GM23338 (cell line): ENCODE results near the gene ARHGEF10L. TPM values are rescaled to one million over a fixed set of nuclear protein-coding genes. Genes with fewer than 3 reads are reported as not detected.

ENCODE experiments used
- ATAC-seq: fragments of 200-7000 bp; cut with Tn5 transposase; 3 replicates; pipeline ENCODE4 v1.9.1; 2020
- DNase-seq: peaks from one replicate; pipeline ENCODE4 v3.0.0-alpha.2; 2015; ENCODE audit warnings: low spot score
- H2AFZ ChIP-seq: fragments of 200-600 bp; sonication (generic); 2 replicates; pipeline ENCODE4 v1.8.0; 2016; ENCODE audit warnings: antibody characterized with exemption, mild to moderate bottlenecking, moderate library complexity
- H3F3A ChIP-seq: fragments of 200-600 bp; sonication (generic); replicated peaks from 2 replicates; pipeline ENCODE4 v1.8.0; 2017; ENCODE audit warnings: antibody characterized with exemption, mixed run types, low read depth
- H3K27ac ChIP-seq: fragments of 200-600 bp; sonication (generic); 2 replicates; pipeline ENCODE4 v1.6.1; 2016; ENCODE audit warnings: low read depth
- H3K27me3 ChIP-seq: fragments of 200-600 bp; sonication (generic); 2 replicates; pipeline ENCODE4 v1.8.0; 2016; ENCODE audit warnings: mild to moderate bottlenecking, mixed run types, moderate library complexity; ENCODE audit not compliant: insufficient read depth
- H3K36me3 ChIP-seq: fragments of 200-600 bp; sonication (generic); 2 replicates; pipeline ENCODE4 v1.8.0; 2016; ENCODE audit warnings: mild to moderate bottlenecking; ENCODE audit not compliant: insufficient read depth
- H3K4me1 ChIP-seq: fragments of 200-600 bp; sonication (generic); 2 replicates; pipeline ENCODE4 v1.8.0; 2016; ENCODE audit warnings: mild to moderate bottlenecking, moderate library complexity; ENCODE audit not compliant: insufficient read depth
- H3K4me2 ChIP-seq: fragments of 200-600 bp; sonication (generic); 2 replicates; pipeline ENCODE4 v1.7.1; 2017; ENCODE audit warnings: mixed run types
- H3K4me3 ChIP-seq: fragments of 200-600 bp; sonication (generic); 2 replicates; pipeline ENCODE4 v1.6.1; 2016; ENCODE audit warnings: mixed run types
- H3K79me2 ChIP-seq: fragments of 200-600 bp; sonication (generic); replicated peaks from 2 replicates; pipeline ENCODE4 v1.8.0; 2017; ENCODE audit warnings: mild to moderate bottlenecking; ENCODE audit not compliant: insufficient read depth
- H3K9me2 ChIP-seq: fragments of 200-600 bp; sonication (generic); 2 replicates; pipeline ENCODE4 v1.8.0; 2017; ENCODE audit not compliant: insufficient read depth
- H4K20me1 ChIP-seq: fragments of 200-600 bp; sonication (generic); replicated peaks from 2 replicates; pipeline ENCODE4 v1.8.0; 2017; ENCODE audit warnings: mild to moderate bottlenecking; ENCODE audit not compliant: insufficient read depth
- H3K27ac Mint-ChIP-seq: 2 replicates; pipeline ENCODE4 v1.8.0; 2020; ENCODE audit warnings: inconsistent platforms, mild to moderate bottlenecking, moderate library complexity, mixed read lengths
- H3K27me3 Mint-ChIP-seq: 3 replicates; pipeline ENCODE4 v1.8.0; 2022; ENCODE audit warnings: low read depth, mild to moderate bottlenecking, moderate library complexity, mixed read lengths, inconsistent platforms; ENCODE audit not compliant: insufficient read depth, poor library complexity
- H3K36me3 Mint-ChIP-seq: 3 replicates; pipeline ENCODE4 v1.8.0; 2021; ENCODE audit warnings: low read depth, mild to moderate bottlenecking, inconsistent platforms, moderate library complexity, mixed read lengths
- H3K4me1 Mint-ChIP-seq: 3 replicates; pipeline ENCODE4 v1.8.0; 2020; ENCODE audit warnings: mild to moderate bottlenecking, inconsistent platforms, mixed read lengths
- H3K4me3 Mint-ChIP-seq: 3 replicates; pipeline ENCODE4 v1.8.0; 2021; ENCODE audit warnings: moderate library complexity, mild to moderate bottlenecking, inconsistent platforms, mixed read lengths
- H3K9me3 Mint-ChIP-seq: 3 replicates; pipeline ENCODE4 v1.8.0; 2020; ENCODE audit warnings: moderate library complexity, mild to moderate bottlenecking, inconsistent platforms, mixed read lengths
- JUNB ChIP-seq: IDR thresholded peaks from one replicate; pipeline ENCODE4 v1.6.1; 2016; ENCODE audit warnings: antibody characterized with exemption; ENCODE audit not compliant: unreplicated experiment
- STAT1 ChIP-seq: IDR thresholded peaks from one replicate; pipeline ENCODE4 v1.6.1; 2016; ENCODE audit warnings: antibody characterized with exemption; ENCODE audit not compliant: unreplicated experiment
- ZNF331 ChIP-seq: fragments of 250-450 bp; sonication (Bioruptor Pico); IDR thresholded peaks from 2 replicates; pipeline ENCODE4 v1.5.0; 2020; ENCODE audit warnings: low read depth, mild to moderate bottlenecking, moderate library complexity
- polyA plus RNA-seq: library from polyadenylated mRNA; unstranded; fragments of >200 nt; fragmentation: Nextera tagmentation; extraction: Ambion mirVana; gene quantifications from 2 replicates; pipeline ENCODE4 v1.2.1, GENCODE V29; 2016
- total RNA-seq: library from RNA; depleted of rRNA; stranded (reverse); fragments of >200 nt; shearing (Covaris generic); gene quantifications from 2 replicates; pipeline ENCODE4 v1.2.3, GENCODE V29; 2014
- TF ChIP-seq, protein P1 (sequence below), 2 experiments: fragments of 200-600 bp in 1 of 2; sonication (generic) in 1 of 2; conservative IDR thresholded peaks; 2 replicates each; pipeline versions ENCODE4 v1.5.1 to v1.6.1; 2016 to 2017; ENCODE audit warnings: antibody characterized with exemption in 2 of 2, low read depth in 2 of 2, mild to moderate bottlenecking in 2 of 2, moderate library complexity in 1 of 2
- TF ChIP-seq, protein P2 (sequence below): fragments of 250-450 bp; sonication (Bioruptor Pico); IDR thresholded peaks from 2 replicates; pipeline ENCODE4 v1.5.0; 2020; ENCODE audit warnings: mild to moderate bottlenecking, moderate library complexity
- TF ChIP-seq, protein P3 (sequence below): IDR thresholded peaks from 2 replicates; pipeline ENCODE4 v1.6.1; 2016; ENCODE audit warnings: antibody characterized with exemption

Gene ARHGEF10L
- total and polyA plus RNA-seq, 2 experiments from 2014 or later: 12.1 to 46.8 TPM

DNA sequence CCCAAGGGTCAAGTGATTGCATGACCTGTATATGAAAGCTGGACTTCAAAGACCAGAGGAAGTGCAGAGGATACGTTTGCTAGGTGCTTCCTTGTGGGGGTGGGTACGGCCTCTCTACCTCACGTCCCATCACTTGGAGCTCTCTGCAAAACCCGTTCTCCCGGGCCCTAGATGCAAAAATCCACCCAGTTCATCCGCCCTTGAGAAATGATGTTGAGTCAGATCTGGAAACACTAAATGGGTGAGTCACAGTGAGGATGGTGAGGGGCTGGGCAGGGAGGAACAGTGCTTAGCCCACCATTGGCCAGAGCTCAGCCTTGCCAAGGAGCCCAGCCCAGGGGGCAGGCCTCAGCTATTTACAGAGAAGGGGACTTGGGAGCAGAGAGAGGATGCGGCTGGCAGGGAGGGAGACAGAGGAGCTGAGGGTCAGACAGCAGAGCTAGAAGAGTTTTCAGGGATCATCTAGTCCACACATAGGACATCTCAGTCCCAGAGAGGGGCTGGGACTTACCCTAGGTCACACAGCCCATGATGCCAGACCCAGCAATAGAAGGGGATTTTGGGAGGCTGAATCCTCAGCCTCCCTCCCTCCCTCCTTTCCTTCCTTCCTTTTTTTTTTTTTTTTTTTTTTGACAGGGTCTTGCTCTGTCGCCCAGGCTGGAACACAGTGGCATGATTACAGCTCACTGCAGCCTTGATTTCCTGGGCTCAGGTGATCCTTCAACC, 14.6 kb downstream of the ARHGEF10L start (continued):
- TF ChIP-seq, protein P1, sequence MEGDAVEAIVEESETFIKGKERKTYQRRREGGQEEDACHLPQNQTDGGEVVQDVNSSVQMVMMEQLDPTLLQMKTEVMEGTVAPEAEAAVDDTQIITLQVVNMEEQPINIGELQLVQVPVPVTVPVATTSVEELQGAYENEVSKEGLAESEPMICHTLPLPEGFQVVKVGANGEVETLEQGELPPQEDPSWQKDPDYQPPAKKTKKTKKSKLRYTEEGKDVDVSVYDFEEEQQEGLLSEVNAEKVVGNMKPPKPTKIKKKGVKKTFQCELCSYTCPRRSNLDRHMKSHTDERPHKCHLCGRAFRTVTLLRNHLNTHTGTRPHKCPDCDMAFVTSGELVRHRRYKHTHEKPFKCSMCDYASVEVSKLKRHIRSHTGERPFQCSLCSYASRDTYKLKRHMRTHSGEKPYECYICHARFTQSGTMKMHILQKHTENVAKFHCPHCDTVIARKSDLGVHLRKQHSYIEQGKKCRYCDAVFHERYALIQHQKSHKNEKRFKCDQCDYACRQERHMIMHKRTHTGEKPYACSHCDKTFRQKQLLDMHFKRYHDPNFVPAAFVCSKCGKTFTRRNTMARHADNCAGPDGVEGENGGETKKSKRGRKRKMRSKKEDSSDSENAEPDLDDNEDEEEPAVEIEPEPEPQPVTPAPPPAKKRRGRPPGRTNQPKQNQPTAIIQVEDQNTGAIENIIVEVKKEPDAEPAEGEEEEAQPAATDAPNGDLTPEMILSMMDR (conservative IDR thresholded peaks at IDR 0.05; ENCODE audit: low read depth in 2 of 2): no peak
- TF ChIP-seq STAT1: no peak

DNA sequence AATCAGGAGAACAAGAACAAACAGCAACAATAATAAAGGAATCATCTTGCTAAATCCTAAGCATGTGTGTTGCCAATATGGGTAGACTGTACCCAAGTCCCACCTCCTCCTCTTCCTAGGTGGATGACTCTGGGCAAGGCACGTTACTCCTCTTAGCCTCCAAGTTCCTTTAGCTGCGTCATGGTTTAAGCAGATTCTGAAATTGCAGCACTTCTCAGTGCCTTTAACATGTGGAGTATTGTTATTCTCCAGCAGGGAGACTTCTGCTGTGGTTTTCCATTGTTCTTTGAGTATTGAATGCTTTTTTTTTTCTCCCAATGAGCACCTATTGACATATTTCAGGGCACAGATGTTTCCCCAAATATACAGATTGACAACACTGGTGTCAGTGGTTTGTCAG, 15.5 kb downstream of the ARHGEF10L start:
- Histone ChIP-seq H3K4me2 (no peak overlapping the region), H3K4me3 (no peak overlapping the region), H3F3A (peaks cover 22% of the 10 kb centered on the region), H3K4me1 (peaks cover 68% of the 10 kb centered on the region), H3K79me2 (peaks cover 92% of the 10 kb centered on the region), H3K27me3 (no peaks in the 10 kb centered on the region), H3K36me3 (no peaks in the 10 kb centered on the region), H3K27ac (no peak overlapping the region), H4K20me1 (no peaks in the 10 kb centered on the region), H2AFZ (no peak overlapping the region), H3K9me2 (no peaks in the 10 kb centered on the region)
- Mint-ChIP-seq H3K4me1 (peaks cover 82% of the 10 kb centered on the region), H3K27ac (0 out of 2 replicates have a peak overlapping the region, but pooled peaks have one; percentile 20), H3K27me3 (peaks cover 12% of the 10 kb centered on the region), H3K4me3 (no peak overlapping the region), H3K9me3 (no peaks in the 10 kb centered on the region), H3K36me3 (peaks cover 13% of the 10 kb centered on the region; the same call in 1 of the 3 replicates)
- TF ChIP-seq, protein P2, sequence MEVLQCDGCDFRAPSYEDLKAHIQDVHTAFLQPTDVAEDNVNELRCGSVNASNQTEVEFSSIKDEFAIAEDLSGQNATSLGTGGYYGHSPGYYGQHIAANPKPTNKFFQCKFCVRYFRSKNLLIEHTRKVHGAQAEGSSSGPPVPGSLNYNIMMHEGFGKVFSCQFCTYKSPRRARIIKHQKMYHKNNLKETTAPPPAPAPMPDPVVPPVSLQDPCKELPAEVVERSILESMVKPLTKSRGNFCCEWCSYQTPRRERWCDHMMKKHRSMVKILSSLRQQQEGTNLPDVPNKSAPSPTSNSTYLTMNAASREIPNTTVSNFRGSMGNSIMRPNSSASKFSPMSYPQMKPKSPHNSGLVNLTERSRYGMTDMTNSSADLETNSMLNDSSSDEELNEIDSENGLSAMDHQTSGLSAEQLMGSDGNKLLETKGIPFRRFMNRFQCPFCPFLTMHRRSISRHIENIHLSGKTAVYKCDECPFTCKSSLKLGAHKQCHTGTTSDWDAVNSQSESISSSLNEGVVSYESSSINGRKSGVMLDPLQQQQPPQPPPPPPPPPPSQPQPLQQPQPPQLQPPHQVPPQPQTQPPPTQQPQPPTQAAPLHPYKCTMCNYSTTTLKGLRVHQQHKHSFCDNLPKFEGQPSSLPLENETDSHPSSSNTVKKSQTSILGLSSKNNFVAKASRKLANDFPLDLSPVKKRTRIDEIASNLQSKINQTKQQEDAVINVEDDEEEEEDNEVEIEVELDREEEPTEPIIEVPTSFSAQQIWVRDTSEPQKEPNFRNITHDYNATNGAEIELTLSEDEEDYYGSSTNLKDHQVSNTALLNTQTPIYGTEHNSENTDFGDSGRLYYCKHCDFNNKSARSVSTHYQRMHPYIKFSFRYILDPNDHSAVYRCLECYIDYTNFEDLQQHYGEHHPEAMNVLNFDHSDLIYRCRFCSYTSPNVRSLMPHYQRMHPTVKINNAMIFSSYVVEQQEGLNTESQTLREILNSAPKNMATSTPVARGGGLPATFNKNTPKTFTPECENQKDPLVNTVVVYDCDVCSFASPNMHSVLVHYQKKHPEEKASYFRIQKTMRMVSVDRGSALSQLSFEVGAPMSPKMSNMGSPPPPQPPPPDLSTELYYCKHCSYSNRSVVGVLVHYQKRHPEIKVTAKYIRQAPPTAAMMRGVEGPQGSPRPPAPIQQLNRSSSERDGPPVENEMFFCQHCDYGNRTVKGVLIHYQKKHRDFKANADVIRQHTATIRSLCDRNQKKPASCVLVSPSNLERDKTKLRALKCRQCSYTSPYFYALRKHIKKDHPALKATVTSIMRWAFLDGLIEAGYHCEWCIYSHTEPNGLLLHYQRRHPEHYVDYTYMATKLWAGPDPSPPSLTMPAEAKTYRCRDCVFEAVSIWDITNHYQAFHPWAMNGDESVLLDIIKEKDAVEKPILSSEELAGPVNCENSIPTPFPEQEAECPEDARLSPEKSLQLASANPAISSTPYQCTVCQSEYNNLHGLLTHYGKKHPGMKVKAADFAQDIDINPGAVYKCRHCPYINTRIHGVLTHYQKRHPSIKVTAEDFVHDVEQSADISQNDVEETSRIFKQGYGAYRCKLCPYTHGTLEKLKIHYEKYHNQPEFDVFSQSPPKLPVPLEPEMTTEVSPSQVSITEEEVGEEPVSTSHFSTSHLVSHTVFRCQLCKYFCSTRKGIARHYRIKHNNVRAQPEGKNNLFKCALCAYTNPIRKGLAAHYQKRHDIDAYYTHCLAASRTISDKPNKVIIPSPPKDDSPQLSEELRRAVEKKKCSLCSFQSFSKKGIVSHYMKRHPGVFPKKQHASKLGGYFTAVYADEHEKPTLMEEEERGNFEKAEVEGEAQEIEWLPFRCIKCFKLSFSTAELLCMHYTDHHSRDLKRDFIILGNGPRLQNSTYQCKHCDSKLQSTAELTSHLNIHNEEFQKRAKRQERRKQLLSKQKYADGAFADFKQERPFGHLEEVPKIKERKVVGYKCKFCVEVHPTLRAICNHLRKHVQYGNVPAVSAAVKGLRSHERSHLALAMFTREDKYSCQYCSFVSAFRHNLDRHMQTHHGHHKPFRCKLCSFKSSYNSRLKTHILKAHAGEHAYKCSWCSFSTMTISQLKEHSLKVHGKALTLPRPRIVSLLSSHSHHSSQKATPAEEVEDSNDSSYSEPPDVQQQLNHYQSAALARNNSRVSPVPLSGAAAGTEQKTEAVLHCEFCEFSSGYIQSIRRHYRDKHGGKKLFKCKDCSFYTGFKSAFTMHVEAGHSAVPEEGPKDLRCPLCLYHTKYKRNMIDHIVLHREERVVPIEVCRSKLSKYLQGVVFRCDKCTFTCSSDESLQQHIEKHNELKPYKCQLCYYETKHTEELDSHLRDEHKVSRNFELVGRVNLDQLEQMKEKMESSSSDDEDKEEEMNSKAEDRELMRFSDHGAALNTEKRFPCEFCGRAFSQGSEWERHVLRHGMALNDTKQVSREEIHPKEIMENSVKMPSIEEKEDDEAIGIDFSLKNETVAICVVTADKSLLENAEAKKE: no peak
- TF ChIP-seq JUNB: no peak
- no peak for TF ChIP-seq ZNF331 (CRISPR knock-in tag)
- TF ChIP-seq, protein P3, sequence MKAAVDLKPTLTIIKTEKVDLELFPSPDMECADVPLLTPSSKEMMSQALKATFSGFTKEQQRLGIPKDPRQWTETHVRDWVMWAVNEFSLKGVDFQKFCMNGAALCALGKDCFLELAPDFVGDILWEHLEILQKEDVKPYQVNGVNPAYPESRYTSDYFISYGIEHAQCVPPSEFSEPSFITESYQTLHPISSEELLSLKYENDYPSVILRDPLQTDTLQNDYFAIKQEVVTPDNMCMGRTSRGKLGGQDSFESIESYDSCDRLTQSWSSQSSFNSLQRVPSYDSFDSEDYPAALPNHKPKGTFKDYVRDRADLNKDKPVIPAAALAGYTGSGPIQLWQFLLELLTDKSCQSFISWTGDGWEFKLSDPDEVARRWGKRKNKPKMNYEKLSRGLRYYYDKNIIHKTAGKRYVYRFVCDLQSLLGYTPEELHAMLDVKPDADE: no peak
- DNase-seq (no peak), ATAC-seq (no peak)
